GM12874 (cell line): ENCODE data around the gene TTC34.

Source experiments
- CTCF ChIP-seq: IDR thresholded peaks from 2 replicates; pipeline ENCODE4 v1.5.1; 2011; ENCODE audit warnings: low read depth, mild to moderate bottlenecking, control low read depth, low read length, moderate library complexity; ENCODE audit not compliant: insufficient read depth

The TTC34 gene

GRCh38 chr1:2837823-2838222, 36.3 kb upstream of the TTC34 start:
- no peak for TF ChIP-seq CTCF

GRCh38 chr1:2837316-2837715, 35.8 kb upstream of the TTC34 start:
- no peak for TF ChIP-seq CTCF

- no peak for TF ChIP-seq CTCF
Observed at GRCh38 chr1:2836333-2836970, 35.0 kb upstream of the TTC34 start.

GRCh38 chr1:2835650-2836159, 34.2 kb upstream of the TTC34 start:
- TF ChIP-seq CTCF, result no peak

- no peak for TF ChIP-seq CTCF
Observed at GRCh38 chr1:2834741-2835564, 33.5 kb upstream of the TTC34 start.

- TF ChIP-seq CTCF, result no peak
Observed at GRCh38 chr1:2834146-2834475, 32.6 kb upstream of the TTC34 start.

GRCh38 chr1:2833454-2834145, 32.1 kb upstream of the TTC34 start:
- TF ChIP-seq CTCF, result no peak
